C4-2B (cell line): ENCODE data around the gene CLNK.

Source experiments
- H3K27ac ChIP-seq: fragments of 450-650 bp; 2 replicates; pipeline ENCODE4 v1.5.1; 2017
- CTCF ChIP-seq: fragments of 450-650 bp; conservative IDR thresholded peaks from 2 replicates; pipeline ENCODE4 v1.5.1; 2017; ENCODE audit warnings: mild to moderate bottlenecking
- ZFX ChIP-seq: fragments of 450-650 bp; IDR thresholded peaks from 2 replicates; pipeline ENCODE4 v1.6.1; 2017

CLNK gene

GRCh38 chr4:10496200-10496599, 188.4 kb downstream of the CLNK start:
- TF ChIP-seq CTCF: no peak
- TF ChIP-seq ZFX: no peak
- H3K27ac ChIP-seq: peak overlapping the region; percentile 91

GRCh38 chr4:10495651-10496050, 188.9 kb downstream of the CLNK start:
- peak overlapping the region; percentile 91 for H3K27ac ChIP-seq
- TF ChIP-seq ZFX: no peak
- TF ChIP-seq CTCF: no peak

- TF ChIP-seq CTCF (no peak), ZFX (no peak)
Measured at GRCh38 chr4:10492464-10492863, 192.1 kb downstream of the CLNK start.

GRCh38 chr4:10491401-10491800, 193.2 kb downstream of the CLNK start:
- H3K27ac ChIP-seq: peak overlapping the region; percentile 38; the same call in 1 of the 2 replicates
- TF ChIP-seq CTCF (no peak), ZFX (no peak)

More at GRCh38 chr4:10492464-10492863, 192.1 kb downstream of the CLNK start:
- H3K27ac ChIP-seq: peak overlapping the region; percentile 85

- peak overlapping the region; percentile 38 for H3K27ac ChIP-seq
- no peak for TF ChIP-seq ZFX
- no peak for TF ChIP-seq CTCF
Measured at GRCh38 chr4:10490996-10491395, 193.6 kb downstream of the CLNK start.

- no peak overlapping the region for H3K27ac ChIP-seq
- TF ChIP-seq CTCF: no peak
- TF ChIP-seq ZFX: no peak
Measured at GRCh38 chr4:10482913-10483312, 201.7 kb downstream of the CLNK start.

- no peak overlapping the region for H3K27ac ChIP-seq
- TF ChIP-seq ZFX (no peak), CTCF (no peak)
Measured at GRCh38 chr4:10480616-10481015, 204.0 kb downstream of the CLNK start.
